Colonic mucosa (tissue), 4 donors: ENCODE data around the gene ZNF609. TPM values are rescaled to one million over a fixed set of nuclear protein-coding genes. Genes with fewer than 3 reads are reported as not detected.

Experiments
- DNase-seq: peaks from one replicate; pipeline ENCODE4 v3.0.0-alpha.2; 2020
- H3K27ac ChIP-seq: fragments of 200-600 bp; one replicate; pipeline ENCODE4 v1.8.0; 2021
- H3K27me3 ChIP-seq: fragments of 200-600 bp; one replicate; pipeline ENCODE4 v1.8.0; 2021
- H3K36me3 ChIP-seq: fragments of 200-600 bp; one replicate; pipeline ENCODE4 v1.8.0; 2021
- H3K4me1 ChIP-seq: fragments of 200-600 bp; one replicate; pipeline ENCODE4 v1.8.0; 2021; ENCODE audit warnings: mild to moderate bottlenecking
- H3K4me3 ChIP-seq: fragments of 200-600 bp; one replicate; pipeline ENCODE4 v1.8.0; 2021
- H3K9ac ChIP-seq, 2 donors: one replicate each; pipeline ENCODE4 v1.7.0; 2013; ENCODE audit warnings: control low read depth in 2 of 2, low read depth in 2 of 2, low read length in 2 of 2
- H3K9me3 ChIP-seq: fragments of 200-600 bp; one replicate; pipeline ENCODE4 v1.8.0; 2021
- intact Hi-C: fragments of 100-400 bp; cut with DNase I; formaldehyde crosslinking; loops from one replicate; pipeline ENCODE4 v1.14.1; 2022
- total RNA-seq, 2 donors: library from RNA; stranded (reverse); fragmentation: NEBNext Ultra II Directional in 1 of 2; extraction: Animal tissue kit (Norgen Biotek cat#: 25700) in 1 of 2; gene quantifications; one replicate each; pipeline ENCODE4 v1.2.1, GENCODE V29; 2021
- TF ChIP-seq, protein P1 (sequence below): fragments of 200-600 bp; IDR thresholded peaks from one replicate; pipeline ENCODE4 v1.8.0; 2022; ENCODE audit warnings: antibody characterized with exemption, mild to moderate bottlenecking
- donor health status: healthy.
- donor health status: DM: no; HTN: no; CAD: no.
- donor health status: DM: no; HTN: no; CAD: no.

Gene ZNF609
- total RNA-seq, 2 donors from 2014 or later = 24.5 to 24.8 TPM

DNA sequence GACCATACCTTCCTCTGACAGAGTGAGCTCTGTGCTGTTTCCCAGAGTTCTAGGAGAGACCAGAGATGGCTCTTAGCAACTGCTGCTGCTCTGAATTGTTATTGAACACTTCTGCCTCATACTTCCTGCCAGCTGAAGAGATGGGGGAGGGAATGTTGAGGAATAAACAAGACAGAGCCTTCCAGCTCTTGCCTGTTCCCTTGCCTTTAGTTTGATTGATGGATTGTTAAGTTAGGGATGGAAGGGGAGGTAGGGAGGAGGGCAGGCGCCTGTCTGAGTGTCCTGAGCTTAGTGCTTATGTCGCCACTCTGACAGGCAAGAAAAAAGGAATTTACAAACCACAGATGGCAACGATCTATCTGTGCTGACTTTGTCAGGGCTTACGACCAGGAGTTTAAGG lies 42.8 kb downstream of the ZNF609 start:
- Histone ChIP-seq H3K27me3 (no peaks in the 10 kb centered on the region), H3K9me3 (no peaks in the 10 kb centered on the region), H3K36me3 (no peaks in the 10 kb centered on the region), H3K4me3 (no peak overlapping the region), H3K4me1 (peaks cover 16% of the 10 kb centered on the region), H3K9ac (peak overlapping the region in 1 of 2 donors; percentile 43), H3K27ac (peak overlapping the region; percentile 38)
- DNase-seq = no peak
- intact Hi-C loops = no loop called here
- TF ChIP-seq, protein P1, sequence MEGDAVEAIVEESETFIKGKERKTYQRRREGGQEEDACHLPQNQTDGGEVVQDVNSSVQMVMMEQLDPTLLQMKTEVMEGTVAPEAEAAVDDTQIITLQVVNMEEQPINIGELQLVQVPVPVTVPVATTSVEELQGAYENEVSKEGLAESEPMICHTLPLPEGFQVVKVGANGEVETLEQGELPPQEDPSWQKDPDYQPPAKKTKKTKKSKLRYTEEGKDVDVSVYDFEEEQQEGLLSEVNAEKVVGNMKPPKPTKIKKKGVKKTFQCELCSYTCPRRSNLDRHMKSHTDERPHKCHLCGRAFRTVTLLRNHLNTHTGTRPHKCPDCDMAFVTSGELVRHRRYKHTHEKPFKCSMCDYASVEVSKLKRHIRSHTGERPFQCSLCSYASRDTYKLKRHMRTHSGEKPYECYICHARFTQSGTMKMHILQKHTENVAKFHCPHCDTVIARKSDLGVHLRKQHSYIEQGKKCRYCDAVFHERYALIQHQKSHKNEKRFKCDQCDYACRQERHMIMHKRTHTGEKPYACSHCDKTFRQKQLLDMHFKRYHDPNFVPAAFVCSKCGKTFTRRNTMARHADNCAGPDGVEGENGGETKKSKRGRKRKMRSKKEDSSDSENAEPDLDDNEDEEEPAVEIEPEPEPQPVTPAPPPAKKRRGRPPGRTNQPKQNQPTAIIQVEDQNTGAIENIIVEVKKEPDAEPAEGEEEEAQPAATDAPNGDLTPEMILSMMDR = no peak

DNA sequence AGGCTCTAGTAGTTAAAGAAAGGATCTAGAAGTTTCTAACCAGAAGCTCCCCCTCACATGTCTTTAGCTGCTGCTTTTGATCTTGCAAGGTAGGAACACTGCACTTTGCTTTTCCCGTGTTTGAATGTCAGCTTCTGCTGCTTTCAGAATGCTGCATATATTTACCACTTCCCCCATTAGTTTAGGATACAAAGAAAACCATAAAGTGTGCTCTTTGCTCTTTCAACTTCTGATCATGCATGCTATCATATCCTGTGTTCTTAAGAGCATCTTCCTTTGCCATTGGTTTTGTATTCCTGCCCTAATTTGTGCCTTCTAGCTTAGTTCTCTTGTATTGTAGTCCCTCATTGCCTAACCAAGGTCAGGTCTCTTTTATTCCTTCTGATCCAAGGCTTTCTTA lies 43.3 kb downstream of the ZNF609 start:
- TF ChIP-seq, protein P1 = no peak

DNA sequence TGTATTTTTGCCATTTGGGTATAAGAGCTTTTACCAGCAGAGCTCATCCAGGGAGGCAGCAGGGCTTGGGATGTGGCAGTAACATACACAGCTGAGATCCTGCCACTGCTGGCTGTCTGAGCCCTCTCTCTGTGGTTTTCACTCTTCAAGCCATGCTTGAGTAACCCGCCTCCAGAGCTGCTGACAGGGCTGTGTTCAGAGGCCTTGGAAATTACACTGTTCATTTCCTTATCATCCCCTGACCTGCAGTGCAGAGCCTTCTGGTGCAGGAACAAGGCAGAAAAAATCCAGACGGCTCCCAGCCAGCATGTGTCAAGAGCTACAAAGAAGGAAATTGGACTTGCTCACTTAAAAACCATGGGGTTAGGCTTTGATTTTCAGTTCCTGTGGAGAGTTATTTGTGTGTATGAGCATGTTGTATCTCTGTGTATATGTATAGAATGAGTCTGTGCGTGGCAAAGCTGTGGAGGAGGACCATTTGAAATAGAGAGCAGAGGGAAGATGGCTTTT lies 47.0 kb downstream of the ZNF609 start:
- intact Hi-C loops = no loop called here
- Histone ChIP-seq H3K9me3 (no peaks in the 10 kb centered on the region), H3K27me3 (no peaks in the 10 kb centered on the region), H3K36me3 (no peaks in the 10 kb centered on the region), H3K9ac (peak overlapping the region in 1 of 2 donors; percentile 59), H3K27ac (peak overlapping the region; percentile 23), H3K4me1 (peaks cover 17% of the 10 kb centered on the region), H3K4me3 (no peak overlapping the region)
- DNase-seq = peak; percentile 80
- TF ChIP-seq, protein P1 = no peak

More for the DNA sequence above, 43.3 kb downstream of the ZNF609 start:
- no peak overlapping the region for H3K4me3 ChIP-seq
- no peaks in the 10 kb centered on the region for H3K36me3 ChIP-seq
- no peak overlapping the region for H3K9ac ChIP-seq
- H3K27ac ChIP-seq = peak overlapping the region; percentile 38
- H3K27me3 ChIP-seq = no peaks in the 10 kb centered on the region
- peaks cover 17% of the 10 kb centered on the region for H3K4me1 ChIP-seq
- no peak for DNase-seq
- no peaks in the 10 kb centered on the region for H3K9me3 ChIP-seq
- intact Hi-C loops = no loop called here

DNA sequence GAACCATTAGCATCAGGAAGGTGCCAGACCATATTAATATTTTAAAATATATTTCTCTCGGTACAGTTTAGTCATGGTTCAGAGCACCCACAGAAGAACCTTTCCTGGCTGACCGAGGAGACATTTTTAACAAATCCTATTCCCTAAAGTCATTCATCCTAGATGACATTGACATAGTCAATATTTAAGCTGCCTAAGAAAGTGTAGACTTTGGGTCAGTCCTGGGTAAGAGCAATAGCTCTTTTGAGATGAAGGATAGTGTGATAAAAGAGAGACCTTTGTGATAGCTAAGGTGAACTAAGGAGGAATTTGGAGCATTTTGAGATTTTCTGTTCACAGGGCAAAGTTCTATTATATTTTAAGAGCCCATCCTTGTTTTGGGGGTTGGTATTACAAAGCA lies 47.5 kb downstream of the ZNF609 start:
- Histone ChIP-seq H3K27me3 (no peaks in the 10 kb centered on the region), H3K36me3 (no peaks in the 10 kb centered on the region), H3K9ac (peak overlapping the region in 1 of 2 donors; percentile 59), H3K9me3 (no peaks in the 10 kb centered on the region), H3K27ac (peak overlapping the region; percentile 23), H3K4me3 (no peak overlapping the region), H3K4me1 (peaks cover 16% of the 10 kb centered on the region)
- intact Hi-C loops = no loop called here
- no peak for DNase-seq
- TF ChIP-seq, protein P1 = no peak

DNA sequence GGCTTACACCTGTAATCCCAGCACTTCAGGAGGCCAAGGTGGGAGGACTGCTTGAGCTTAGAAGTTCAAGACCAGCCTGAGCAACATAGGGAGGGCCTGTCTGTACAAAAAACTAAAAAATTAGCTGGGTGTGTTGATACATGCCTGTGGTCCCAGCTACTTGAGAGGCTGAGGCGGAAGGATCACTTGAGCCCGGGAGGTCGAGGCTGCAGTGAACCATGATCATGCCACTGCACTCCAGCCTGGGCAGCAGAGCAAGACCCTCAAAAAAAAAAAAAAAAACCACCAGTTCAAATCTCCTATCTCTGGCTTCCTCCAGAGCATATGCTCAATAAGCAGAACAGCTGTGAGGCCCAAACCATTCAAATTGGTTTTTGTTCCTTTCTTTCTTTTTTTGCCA lies 53.4 kb downstream of the ZNF609 start:
- H3K9me3 ChIP-seq = no peaks in the 10 kb centered on the region
- H3K36me3 ChIP-seq = no peaks in the 10 kb centered on the region
- no peaks in the 10 kb centered on the region for H3K4me1 ChIP-seq
- no peak overlapping the region for H3K27ac ChIP-seq
- no peak for DNase-seq
- TF ChIP-seq, protein P1 = no peak
- intact Hi-C loops = no loop called here
- no peaks in the 10 kb centered on the region for H3K27me3 ChIP-seq
- H3K4me3 ChIP-seq = no peak overlapping the region
- H3K9ac ChIP-seq = no peak overlapping the region
